Fibroblast of pulmonary artery (primary cell): ENCODE results near the gene COX6A1.

ENCODE experiments used
- DNase-seq: peaks from one replicate; pipeline ENCODE4 v3.0.0-alpha.2; 2010; ENCODE audit warnings: low read depth
- H3K4me3 ChIP-seq: replicated peaks from 2 replicates; pipeline ENCODE4 v1.5.1; 2011; ENCODE audit warnings: low read depth, mild to moderate bottlenecking, control low read depth, low read length, moderate library complexity
- CTCF ChIP-seq: IDR thresholded peaks from 2 replicates; pipeline ENCODE4 v1.5.1; 2011; ENCODE audit warnings: mild to moderate bottlenecking, control low read depth, low read length, inconsistent platforms; ENCODE audit errors: missing control alignments

The COX6A1 gene

GRCh38 chr12:120413901-120414695 is 23.8 kb upstream of the COX6A1 start:
- no peak for DNase-seq
- no peak for TF ChIP-seq CTCF
- H3K4me3 ChIP-seq, result no peak overlapping the region

GRCh38 chr12:120416490-120417216 is 21.3 kb upstream of the COX6A1 start:
- no peak for TF ChIP-seq CTCF
- DNase-seq, result no peak
- H3K4me3 ChIP-seq, result no peak overlapping the region

GRCh38 chr12:120417917-120418580 is 19.9 kb upstream of the COX6A1 start:
- no peak for TF ChIP-seq CTCF
- no peak overlapping the region for H3K4me3 ChIP-seq

GRCh38 chr12:120421701-120422100 is 16.2 kb upstream of the COX6A1 start:
- no peak overlapping the region for H3K4me3 ChIP-seq
- DNase-seq, result no peak
- TF ChIP-seq CTCF, result no peak

More at GRCh38 chr12:120417917-120418580, 19.9 kb upstream of the COX6A1 start:
- no peak for DNase-seq

- DNase-seq, result no peak
- no peak for TF ChIP-seq CTCF
- no peak overlapping the region for H3K4me3 ChIP-seq
Observed at GRCh38 chr12:120422892-120423456, 14.9 kb upstream of the COX6A1 start.

GRCh38 chr12:120425797-120426196 is 12.1 kb upstream of the COX6A1 start:
- no peak for DNase-seq
- no peak overlapping the region for H3K4me3 ChIP-seq
- TF ChIP-seq CTCF, result no peak
